Measurements from ENCODE around the gene CPNE9. TPM values are rescaled to one million over a fixed set of nuclear protein-coding genes. Genes with fewer than 3 reads are reported as not detected.

The CPNE9 gene
- polyA plus RNA-seq, 2 donors, result 0.05 TPM; not detected in 1

- Histone ChIP-seq H3K36me3 (ENCODE audit: control insufficient read depth in 2 of 2, insufficient read depth in 2 of 2, low read length in 1 of 2) (peaks cover 0 to 8% of the 10 kb centered on the region in 2 donors), H3K27ac (ENCODE audit: low read depth in 2 of 2, low read length in 1 of 2) (no peak overlapping the region), H3K4me3 (ENCODE audit: low read depth in 1 of 2, low read length in 2 of 2) (peak overlapping the region; percentile 14 to 23), H3K27me3 (ENCODE audit: control insufficient read depth in 1 of 2, insufficient read depth in 2 of 2, low read length in 2 of 2) (no peaks in the 10 kb centered on the region), H3K9me3 (ENCODE audit: control insufficient read depth in 2 of 2, insufficient read depth in 1 of 2, low read depth in 1 of 2, low read length in 1 of 2) (no peaks in the 10 kb centered on the region), H3K4me1 (ENCODE audit: control insufficient read depth in 2 of 2, insufficient read depth in 2 of 2, low read length in 1 of 2) (peaks cover 4 to 6% of the 10 kb centered on the region in 2 donors)
- 2% methylated on average over 62 of the region's 62 CpGs for WGBS, 2 donors
Measured at GRCh38 chr3:9704347-9705322, 1.0 kb downstream of the CPNE9 start.

- 69 to 82% methylated on average over 3 of the region's 3 CpGs for WGBS, 2 donors
- H3K36me3 ChIP-seq (ENCODE audit: control insufficient read depth in 2 of 2, insufficient read depth in 2 of 2, low read length in 1 of 2), result no peaks in the 10 kb centered on the region
- H3K27ac ChIP-seq (ENCODE audit: low read depth in 2 of 2, low read length in 1 of 2), result no peak overlapping the region
- H3K9me3 ChIP-seq (ENCODE audit: control insufficient read depth in 2 of 2, insufficient read depth in 1 of 2, low read depth in 1 of 2, low read length in 1 of 2), result no peaks in the 10 kb centered on the region
- H3K27me3 ChIP-seq (ENCODE audit: control insufficient read depth in 1 of 2, insufficient read depth in 2 of 2, low read length in 2 of 2), result no peaks in the 10 kb centered on the region
- H3K4me3 ChIP-seq (ENCODE audit: low read depth in 1 of 2, low read length in 2 of 2), result no peak overlapping the region
- H3K4me1 ChIP-seq (ENCODE audit: control insufficient read depth in 2 of 2, insufficient read depth in 2 of 2, low read length in 1 of 2), result no peaks in the 10 kb centered on the region
Measured at GRCh38 chr3:9710174-9710739, 6.6 kb downstream of the CPNE9 start.

GRCh38 chr3:9712415-9712814 lies 8.8 kb downstream of the CPNE9 start:
- H3K9me3 ChIP-seq (ENCODE audit: control insufficient read depth in 2 of 2, insufficient read depth in 1 of 2, low read depth in 1 of 2, low read length in 1 of 2), result no peaks in the 10 kb centered on the region
- 71 to 93% methylated on average over 2 of the region's 2 CpGs for WGBS, 2 donors
- H3K27ac ChIP-seq (ENCODE audit: low read depth in 2 of 2, low read length in 1 of 2), result no peak overlapping the region
- H3K4me3 ChIP-seq (ENCODE audit: low read depth in 1 of 2, low read length in 2 of 2), result no peak overlapping the region
- H3K36me3 ChIP-seq (ENCODE audit: control insufficient read depth in 2 of 2, insufficient read depth in 2 of 2, low read length in 1 of 2), result no peaks in the 10 kb centered on the region
- no peaks in the 10 kb centered on the region for H3K4me1 ChIP-seq (ENCODE audit: control insufficient read depth in 2 of 2, insufficient read depth in 2 of 2, low read length in 1 of 2)
- no peaks in the 10 kb centered on the region for H3K27me3 ChIP-seq (ENCODE audit: control insufficient read depth in 1 of 2, insufficient read depth in 2 of 2, low read length in 2 of 2)

GRCh38 chr3:9713142-9713541 lies 9.5 kb downstream of the CPNE9 start:
- Histone ChIP-seq H3K4me1 (ENCODE audit: control insufficient read depth in 2 of 2, insufficient read depth in 2 of 2, low read length in 1 of 2) (no peaks in the 10 kb centered on the region), H3K27me3 (ENCODE audit: control insufficient read depth in 1 of 2, insufficient read depth in 2 of 2, low read length in 2 of 2) (no peaks in the 10 kb centered on the region), H3K4me3 (ENCODE audit: low read depth in 1 of 2, low read length in 2 of 2) (no peak overlapping the region), H3K9me3 (ENCODE audit: control insufficient read depth in 2 of 2, insufficient read depth in 1 of 2, low read depth in 1 of 2, low read length in 1 of 2) (no peaks in the 10 kb centered on the region), H3K36me3 (ENCODE audit: control insufficient read depth in 2 of 2, insufficient read depth in 2 of 2, low read length in 1 of 2) (no peaks in the 10 kb centered on the region), H3K27ac (ENCODE audit: low read depth in 2 of 2, low read length in 1 of 2) (no peak overlapping the region)
- 86 to 87% methylated on average over 4 of the region's 4 CpGs for WGBS, 2 donors

- 22 to 23% methylated on average over 4 of the region's 4 CpGs for WGBS, 2 donors
- no peaks in the 10 kb centered on the region for H3K36me3 ChIP-seq (ENCODE audit: control insufficient read depth in 2 of 2, insufficient read depth in 2 of 2, low read length in 1 of 2)
- no peaks in the 10 kb centered on the region for H3K27me3 ChIP-seq (ENCODE audit: control insufficient read depth in 1 of 2, insufficient read depth in 2 of 2, low read length in 2 of 2)
- no peaks in the 10 kb centered on the region for H3K9me3 ChIP-seq (ENCODE audit: control insufficient read depth in 2 of 2, insufficient read depth in 1 of 2, low read depth in 1 of 2, low read length in 1 of 2)
- H3K4me3 ChIP-seq (ENCODE audit: low read depth in 1 of 2, low read length in 2 of 2), result no peak overlapping the region
- H3K27ac ChIP-seq (ENCODE audit: low read depth in 2 of 2, low read length in 1 of 2), result no peak overlapping the region
- H3K4me1 ChIP-seq (ENCODE audit: control insufficient read depth in 2 of 2, insufficient read depth in 2 of 2, low read length in 1 of 2), result no peaks in the 10 kb centered on the region
Measured at GRCh38 chr3:9715136-9715535, 11.5 kb downstream of the CPNE9 start.

- no peaks in the 10 kb centered on the region for H3K4me1 ChIP-seq (ENCODE audit: control insufficient read depth in 2 of 2, insufficient read depth in 2 of 2, low read length in 1 of 2)
- H3K27me3 ChIP-seq (ENCODE audit: control insufficient read depth in 1 of 2, insufficient read depth in 2 of 2, low read length in 2 of 2), result no peaks in the 10 kb centered on the region
- H3K36me3 ChIP-seq (ENCODE audit: control insufficient read depth in 2 of 2, insufficient read depth in 2 of 2, low read length in 1 of 2), result no peaks in the 10 kb centered on the region
- H3K27ac ChIP-seq (ENCODE audit: low read depth in 2 of 2, low read length in 1 of 2), result no peak overlapping the region
- no peaks in the 10 kb centered on the region for H3K9me3 ChIP-seq (ENCODE audit: control insufficient read depth in 2 of 2, insufficient read depth in 1 of 2, low read depth in 1 of 2, low read length in 1 of 2)
- no peak overlapping the region for H3K4me3 ChIP-seq (ENCODE audit: low read depth in 1 of 2, low read length in 2 of 2)
- 28 to 34% methylated on average over 6 of the region's 6 CpGs for WGBS, 2 donors
Measured at GRCh38 chr3:9715764-9716437, 12.3 kb downstream of the CPNE9 start.

GRCh38 chr3:9716801-9717555 lies 13.3 kb downstream of the CPNE9 start:
- Histone ChIP-seq H3K9me3 (ENCODE audit: control insufficient read depth in 2 of 2, insufficient read depth in 1 of 2, low read depth in 1 of 2, low read length in 1 of 2) (no peaks in the 10 kb centered on the region), H3K27ac (ENCODE audit: low read depth in 2 of 2, low read length in 1 of 2) (no peak overlapping the region)

GRCh38 chr3:9717563-9717962 lies 13.9 kb downstream of the CPNE9 start:
- WGBS, 2 donors, result 91 to 94% methylated on average over 1 of the region's 1 CpG
- Histone ChIP-seq H3K9me3 (ENCODE audit: control insufficient read depth in 2 of 2, insufficient read depth in 1 of 2, low read depth in 1 of 2, low read length in 1 of 2) (no peaks in the 10 kb centered on the region), H3K27ac (ENCODE audit: low read depth in 2 of 2, low read length in 1 of 2) (no peak overlapping the region)

More at GRCh38 chr3:9716801-9717555, 13.3 kb downstream of the CPNE9 start:
- H3K27me3 ChIP-seq (ENCODE audit: control insufficient read depth in 1 of 2, insufficient read depth in 2 of 2, low read length in 2 of 2), result no peaks in the 10 kb centered on the region
- WGBS, 2 donors, result 82 to 83% methylated on average over 5 of the region's 5 CpGs
- no peaks in the 10 kb centered on the region for H3K4me1 ChIP-seq (ENCODE audit: control insufficient read depth in 2 of 2, insufficient read depth in 2 of 2, low read length in 1 of 2)
- H3K36me3 ChIP-seq (ENCODE audit: control insufficient read depth in 2 of 2, insufficient read depth in 2 of 2, low read length in 1 of 2), result no peaks in the 10 kb centered on the region
- no peak overlapping the region for H3K4me3 ChIP-seq (ENCODE audit: low read depth in 1 of 2, low read length in 2 of 2)

GRCh38 chr3:9718118-9718517 lies 14.5 kb downstream of the CPNE9 start:
- WGBS, 2 donors, result 70 to 74% methylated on average over 4 of the region's 4 CpGs
- Histone ChIP-seq H3K4me1 (ENCODE audit: control insufficient read depth in 2 of 2, insufficient read depth in 2 of 2, low read length in 1 of 2) (no peaks in the 10 kb centered on the region), H3K27me3 (ENCODE audit: control insufficient read depth in 1 of 2, insufficient read depth in 2 of 2, low read length in 2 of 2) (no peaks in the 10 kb centered on the region), H3K9me3 (ENCODE audit: control insufficient read depth in 2 of 2, insufficient read depth in 1 of 2, low read depth in 1 of 2, low read length in 1 of 2) (no peaks in the 10 kb centered on the region), H3K4me3 (ENCODE audit: low read depth in 1 of 2, low read length in 2 of 2) (no peak overlapping the region), H3K36me3 (ENCODE audit: control insufficient read depth in 2 of 2, insufficient read depth in 2 of 2, low read length in 1 of 2) (no peaks in the 10 kb centered on the region), H3K27ac (ENCODE audit: low read depth in 2 of 2, low read length in 1 of 2) (no peak overlapping the region)

More at GRCh38 chr3:9717563-9717962, 13.9 kb downstream of the CPNE9 start:
- H3K4me1 ChIP-seq (ENCODE audit: control insufficient read depth in 2 of 2, insufficient read depth in 2 of 2, low read length in 1 of 2), result no peaks in the 10 kb centered on the region
- H3K4me3 ChIP-seq (ENCODE audit: low read depth in 1 of 2, low read length in 2 of 2), result no peak overlapping the region
- no peaks in the 10 kb centered on the region for H3K36me3 ChIP-seq (ENCODE audit: control insufficient read depth in 2 of 2, insufficient read depth in 2 of 2, low read length in 1 of 2)
- no peaks in the 10 kb centered on the region for H3K27me3 ChIP-seq (ENCODE audit: control insufficient read depth in 1 of 2, insufficient read depth in 2 of 2, low read length in 2 of 2)
